ENCODE data around the gene INPP5K.
"Not testable (repeated sequence)": the region's sequence is repeated elsewhere in the genome, so short reads cannot be mapped to it uniquely, and the experiment has no call there.

The INPP5K gene

GRCh38 chr17:1516388-1517161 is at the start of gene INPP5K:
TSS of gene INPP5K (minus strand) at chr17:1516612. CDS start at chr17:1516499, 113 bp downstream.
- FAIRE-seq = no peak

- FAIRE-seq = no peak
Observed at GRCh38 chr17:1565877-1566276, 49.5 kb upstream of the INPP5K start.

GRCh38 chr17:1563786-1564613 is 47.6 kb upstream of the INPP5K start:
- no peak for FAIRE-seq

GRCh38 chr17:1563471-1563785 is 47.0 kb upstream of the INPP5K start:
- not testable (repeated sequence) for FAIRE-seq

GRCh38 chr17:1562176-1562643 is 45.8 kb upstream of the INPP5K start:
- no peak for FAIRE-seq

- FAIRE-seq = no peak
Observed at GRCh38 chr17:1561420-1562175, 45.2 kb upstream of the INPP5K start.

- no peak for FAIRE-seq
Observed at GRCh38 chr17:1560858-1561355, 44.5 kb upstream of the INPP5K start.

- no peak for FAIRE-seq
Observed at GRCh38 chr17:1560101-1560857, 43.9 kb upstream of the INPP5K start.

GRCh38 chr17:1559047-1560043 is 42.9 kb upstream of the INPP5K start:
- FAIRE-seq = no peak

- no peak for FAIRE-seq
Observed at GRCh38 chr17:1558401-1558800, 42.0 kb upstream of the INPP5K start.

GRCh38 chr17:1557355-1558095 is 41.1 kb upstream of the INPP5K start:
- FAIRE-seq = no peak

- no peak for FAIRE-seq
Observed at GRCh38 chr17:1555651-1556471, 39.4 kb upstream of the INPP5K start.

- no peak for FAIRE-seq
Observed at GRCh38 chr17:1554751-1555540, 38.5 kb upstream of the INPP5K start.

- FAIRE-seq = no peak
Observed at GRCh38 chr17:1553354-1554266, 37.2 kb upstream of the INPP5K start.

- no peak for FAIRE-seq
Observed at GRCh38 chr17:1552932-1553331, 36.5 kb upstream of the INPP5K start.

GRCh38 chr17:1551741-1552140 is 35.3 kb upstream of the INPP5K start:
- FAIRE-seq = no peak

- no peak for FAIRE-seq
Observed at GRCh38 chr17:1548032-1548431, 31.6 kb upstream of the INPP5K start.
